HT-29 (cell line): Measurements from ENCODE around the gene GAA. TPM values are rescaled to one million over a fixed set of nuclear protein-coding genes. Genes with fewer than 3 reads are reported as not detected.

Experiments
- DNase-seq: peaks from one replicate; pipeline ENCODE4 v3.0.0-alpha.2; 2015; ENCODE audit warnings: low spot score
- total RNA-seq: library from RNA; depleted of rRNA; stranded (reverse); fragments of >200 nt; shearing (Covaris generic); gene quantifications from 2 replicates; pipeline ENCODE4 v1.2.3, GENCODE V29; 2014

The GAA gene
- total RNA-seq, 1 experiment from 2014 or later, result 6.4 TPM

DNA sequence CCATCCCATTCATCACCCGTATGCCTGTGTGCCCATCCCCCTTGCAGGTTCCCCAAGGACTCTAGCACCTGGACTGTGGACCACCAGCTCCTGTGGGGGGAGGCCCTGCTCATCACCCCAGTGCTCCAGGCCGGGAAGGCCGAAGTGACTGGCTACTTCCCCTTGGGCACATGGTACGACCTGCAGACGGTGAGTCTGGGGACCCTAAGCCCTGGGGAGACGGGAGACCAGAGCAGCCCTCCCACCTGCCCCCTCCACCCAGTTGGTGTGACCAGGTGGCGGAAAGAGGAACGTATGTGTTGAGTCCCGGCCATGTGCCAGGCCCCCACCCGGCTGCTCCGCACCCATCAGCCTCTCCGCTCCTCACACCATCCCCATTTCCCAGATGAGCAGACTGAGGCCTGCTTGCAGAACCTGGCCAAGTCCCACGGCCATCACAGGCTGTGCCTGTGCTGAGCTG, 15.6 kb downstream of the GAA start:
- DNase-seq, result no peak

DNA sequence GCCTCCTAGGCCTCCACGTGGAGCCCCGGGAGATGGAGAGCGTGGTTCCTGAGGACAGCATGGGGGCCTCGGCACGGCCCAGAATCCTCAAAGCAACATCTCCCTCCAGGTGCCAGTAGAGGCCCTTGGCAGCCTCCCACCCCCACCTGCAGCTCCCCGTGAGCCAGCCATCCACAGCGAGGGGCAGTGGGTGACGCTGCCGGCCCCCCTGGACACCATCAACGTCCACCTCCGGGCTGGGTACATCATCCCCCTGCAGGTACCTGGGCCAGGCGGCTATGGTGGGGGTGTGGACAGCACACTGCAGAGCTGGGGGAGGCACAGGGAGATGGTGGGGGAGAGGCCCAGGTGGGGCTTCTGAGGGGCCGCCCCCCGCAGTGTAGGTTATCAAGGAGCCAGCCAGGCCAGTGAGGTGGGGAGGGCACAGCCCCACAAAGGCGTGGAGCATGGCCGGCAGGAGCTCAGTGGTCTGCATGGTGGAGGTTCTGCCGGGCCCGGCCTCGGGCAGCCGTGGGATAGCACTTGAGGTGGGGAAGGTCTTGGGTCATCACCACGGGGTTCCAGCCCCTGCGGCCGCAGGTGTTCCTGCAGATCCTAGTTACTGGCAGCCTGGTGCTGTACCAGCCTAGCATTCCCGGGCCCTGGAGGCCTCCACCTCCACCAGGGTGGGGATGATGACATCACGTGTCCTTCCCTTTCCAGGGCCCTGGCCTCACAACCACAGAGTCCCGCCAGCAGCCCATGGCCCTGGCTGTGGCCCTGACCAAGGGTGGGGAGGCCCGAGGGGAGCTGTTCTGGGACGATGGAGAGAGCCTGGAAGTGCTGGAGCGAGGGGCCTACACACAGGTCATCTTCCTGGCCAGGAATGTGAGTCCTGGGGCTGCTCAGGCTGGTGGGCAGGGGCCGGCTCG, 16.4 kb downstream of the GAA start:
- DNase-seq, result no peak

DNA sequence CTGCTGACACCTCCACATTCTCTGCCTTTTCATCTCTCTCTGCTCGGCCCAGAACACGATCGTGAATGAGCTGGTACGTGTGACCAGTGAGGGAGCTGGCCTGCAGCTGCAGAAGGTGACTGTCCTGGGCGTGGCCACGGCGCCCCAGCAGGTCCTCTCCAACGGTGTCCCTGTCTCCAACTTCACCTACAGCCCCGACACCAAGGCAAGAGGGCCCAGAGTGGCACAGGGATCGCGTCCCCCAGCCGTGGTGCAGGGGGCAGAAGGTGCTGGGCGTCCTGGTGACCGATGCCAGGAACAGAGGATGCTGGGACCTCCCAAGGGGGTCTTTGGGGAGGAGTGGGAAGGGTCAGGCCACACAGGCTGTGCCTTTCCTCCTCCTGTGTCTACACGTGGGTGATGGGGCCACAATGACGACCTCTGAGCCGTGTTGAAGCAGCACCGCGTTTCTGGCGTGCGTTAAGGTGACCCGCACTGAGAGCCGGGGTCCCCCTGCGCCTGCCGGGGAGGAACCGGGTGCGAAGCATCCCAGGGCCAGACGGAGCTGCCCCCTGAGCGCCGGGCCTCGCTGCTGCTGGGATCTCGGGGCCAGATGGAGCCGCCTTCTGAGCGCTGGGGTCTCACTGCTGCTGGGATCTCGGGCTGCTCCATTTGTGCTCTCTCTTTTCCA, 17.4 kb downstream of the GAA start:
- DNase-seq, result no peak

DNA sequence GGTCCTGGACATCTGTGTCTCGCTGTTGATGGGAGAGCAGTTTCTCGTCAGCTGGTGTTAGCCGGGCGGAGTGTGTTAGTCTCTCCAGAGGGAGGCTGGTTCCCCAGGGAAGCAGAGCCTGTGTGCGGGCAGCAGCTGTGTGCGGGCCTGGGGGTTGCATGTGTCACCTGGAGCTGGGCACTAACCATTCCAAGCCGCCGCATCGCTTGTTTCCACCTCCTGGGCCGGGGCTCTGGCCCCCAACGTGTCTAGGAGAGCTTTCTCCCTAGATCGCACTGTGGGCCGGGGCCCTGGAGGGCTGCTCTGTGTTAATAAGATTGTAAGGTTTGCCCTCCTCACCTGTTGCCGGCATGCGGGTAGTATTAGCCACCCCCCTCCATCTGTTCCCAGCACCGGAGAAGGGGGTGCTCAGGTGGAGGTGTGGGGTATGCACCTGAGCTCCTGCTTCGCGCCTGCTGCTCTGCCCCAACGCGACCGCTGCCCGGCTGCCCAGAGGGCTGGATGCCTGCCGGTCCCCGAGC, 17.9 kb downstream of the GAA start:
- no peak for DNase-seq

DNA sequence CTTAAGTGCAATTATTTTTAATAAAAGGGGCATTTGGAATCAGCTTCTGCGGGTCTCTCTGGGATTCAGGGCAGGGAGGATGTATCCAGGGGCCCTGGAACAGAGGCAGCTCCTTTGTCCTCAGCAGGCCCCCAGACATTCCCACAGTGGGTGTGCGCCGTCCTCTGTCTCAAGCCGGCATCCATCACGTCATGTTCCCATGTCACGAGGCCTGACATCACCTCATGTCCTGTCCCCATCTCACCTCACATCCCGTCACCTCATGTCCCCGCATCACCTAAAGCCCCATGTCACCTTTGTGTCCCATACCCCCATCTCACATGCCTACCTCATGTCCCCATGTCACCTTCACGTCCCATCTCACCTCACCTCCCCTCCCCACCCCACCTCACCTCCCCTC, 18.5 kb downstream of the GAA start:
- no peak for DNase-seq

DNA sequence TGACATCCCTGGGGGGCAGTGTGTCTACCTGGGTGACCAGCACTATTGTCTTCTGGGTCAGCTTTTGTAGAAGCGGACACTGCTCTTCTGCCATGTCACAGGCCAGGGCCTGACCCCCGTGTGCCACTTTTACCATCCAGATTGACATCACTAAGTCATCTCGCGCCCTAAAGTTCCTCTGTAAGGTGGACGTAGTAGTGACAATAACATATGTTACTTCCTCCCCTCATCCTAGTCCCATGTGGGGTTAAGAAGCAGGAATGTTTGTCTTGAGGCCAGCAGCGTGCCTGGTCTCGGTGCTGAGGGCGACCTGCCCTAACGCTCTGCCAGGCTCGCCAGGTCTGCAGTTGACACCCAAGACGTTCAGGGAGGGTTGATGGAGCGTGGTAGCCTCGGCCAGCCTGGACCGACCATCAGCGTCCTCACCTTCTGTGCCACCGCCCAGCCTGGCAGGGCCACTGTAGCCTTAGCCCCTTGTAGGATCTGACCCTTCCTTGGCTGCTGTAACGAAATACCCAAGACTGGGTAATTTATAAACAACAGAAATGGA, 20.7 kb downstream of the GAA start:
- no peak for DNase-seq

DNA sequence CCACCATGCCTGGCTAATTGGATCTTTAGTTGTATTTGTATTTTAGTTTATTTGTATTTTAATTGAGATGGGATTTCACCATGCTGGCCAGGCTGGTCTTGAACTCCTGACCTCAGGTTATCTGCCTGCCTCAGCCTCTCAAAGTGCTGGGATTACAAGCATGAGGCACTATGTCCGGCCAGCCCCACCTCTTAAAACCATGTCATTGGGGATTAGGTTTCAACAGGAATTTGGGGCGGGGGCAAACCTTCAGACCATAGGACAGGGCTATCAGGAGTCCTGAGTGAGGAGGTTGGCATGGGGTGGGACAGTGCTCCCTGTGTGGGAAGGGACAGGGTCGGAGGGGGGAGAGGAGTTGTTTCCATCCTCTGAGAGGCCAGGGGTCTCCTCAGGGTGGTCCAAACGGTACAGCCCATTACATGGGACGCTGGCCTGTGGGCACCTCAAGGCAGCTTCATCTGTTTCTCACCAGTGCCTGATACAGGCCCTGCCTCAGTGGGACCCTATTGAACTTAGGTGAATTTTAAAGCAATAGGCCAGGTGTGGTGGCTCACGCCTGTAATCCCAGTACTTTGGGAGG, 21.6 kb downstream of the GAA start:
- DNase-seq, result no peak

DNA sequence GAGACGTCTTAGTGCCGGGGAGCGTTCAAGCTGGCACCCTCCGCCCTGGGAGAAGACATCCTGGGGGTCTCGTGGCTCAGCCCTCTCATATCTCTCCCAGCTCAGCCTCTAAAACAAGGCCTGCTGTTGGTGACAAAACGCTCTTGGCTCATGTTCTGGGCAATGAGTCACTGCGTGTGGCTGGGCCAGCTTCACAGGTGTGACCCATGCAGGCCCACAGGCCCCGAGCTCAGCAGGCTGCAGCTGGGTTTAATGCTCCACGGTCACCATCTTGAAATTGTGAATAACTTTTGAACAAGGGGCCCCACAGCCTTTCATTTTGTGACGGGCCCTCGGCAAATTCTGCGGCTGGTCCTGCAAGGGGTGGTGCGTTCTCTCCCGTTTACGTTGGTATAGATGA, 22.4 kb downstream of the GAA start:
- no peak for DNase-seq

DNA sequence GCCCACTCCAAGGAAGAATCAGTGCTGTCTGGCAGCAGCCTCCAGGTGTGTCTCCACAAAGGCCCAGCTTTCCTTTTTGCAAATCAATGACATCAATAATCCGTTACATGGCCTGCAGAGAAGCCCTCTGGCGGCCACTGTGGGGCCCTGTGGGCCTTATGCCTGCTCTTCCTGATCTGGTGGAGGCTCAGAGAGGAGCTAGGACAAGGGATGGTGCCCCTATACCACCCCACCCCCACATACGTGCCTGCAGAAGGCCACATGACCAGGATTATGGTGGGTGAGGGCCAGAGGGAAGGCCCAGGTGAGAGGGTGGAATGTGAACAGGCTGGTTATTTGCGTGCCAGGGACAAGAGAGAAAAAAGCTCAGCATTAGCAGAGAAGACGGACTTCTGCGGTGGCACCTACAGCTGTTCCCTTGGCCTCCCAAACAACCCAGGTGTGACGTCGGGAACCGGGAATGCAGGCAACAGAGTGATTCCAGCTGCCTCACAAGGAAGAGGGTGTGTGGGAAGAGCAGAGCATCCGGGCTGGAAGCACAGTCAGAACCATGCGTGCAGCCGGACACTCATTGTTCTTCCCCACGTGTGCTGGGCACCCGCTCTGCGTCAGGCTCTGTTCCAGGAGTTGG, 23.1 kb downstream of the GAA start:
- peak; percentile 64 for DNase-seq

DNA sequence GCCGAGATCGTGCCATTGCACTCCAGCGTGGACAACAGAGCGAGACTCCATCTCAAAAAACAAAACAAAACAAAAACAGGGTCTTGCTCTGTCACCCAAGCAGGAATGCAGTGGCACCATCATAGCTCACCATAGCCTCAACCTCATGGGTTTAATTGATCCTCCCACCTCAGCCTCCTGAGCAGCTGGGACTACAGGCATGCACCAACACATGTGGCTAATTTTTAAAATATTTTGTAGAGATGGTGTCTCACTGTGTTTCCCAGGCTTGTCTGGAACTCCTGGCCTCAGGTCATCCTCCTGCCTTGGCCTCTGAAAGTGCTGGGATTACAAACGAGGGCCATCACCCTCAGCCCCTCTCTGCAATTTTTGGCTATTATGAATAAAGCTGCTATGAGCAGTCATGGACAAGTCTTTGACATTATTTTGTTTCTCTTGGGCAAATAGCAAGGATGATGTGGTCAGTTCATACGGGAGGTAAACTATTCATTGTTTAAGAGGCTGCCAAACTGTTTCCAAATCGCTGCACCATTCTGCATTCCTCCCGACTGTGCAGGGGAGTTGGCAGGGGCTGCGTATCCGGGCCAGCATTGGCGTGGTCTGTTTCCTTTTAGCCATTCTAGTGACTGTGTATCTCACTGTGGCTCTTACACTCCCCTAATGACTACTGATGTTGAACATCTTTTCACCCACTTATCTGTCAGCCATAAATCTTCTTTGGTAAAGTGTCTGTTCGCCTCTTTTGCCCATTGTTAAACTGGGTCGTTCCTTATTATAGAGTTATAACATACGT, 24.5 kb downstream of the GAA start:
- DNase-seq, result no peak

DNA sequence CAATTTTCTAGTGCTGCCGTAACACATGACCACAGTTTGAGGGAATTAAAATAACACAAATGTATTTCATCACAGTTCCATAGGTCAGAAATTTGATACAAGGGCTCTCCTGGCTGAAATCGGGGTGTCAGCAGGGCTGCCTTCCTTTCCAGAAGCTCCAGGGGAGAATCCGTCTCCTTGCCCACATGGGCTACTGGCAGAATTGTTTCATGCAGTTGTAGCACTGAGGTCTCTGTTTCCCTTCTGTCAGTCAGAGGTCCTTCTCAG, 25.0 kb downstream of the GAA start:
- no peak for DNase-seq

DNA sequence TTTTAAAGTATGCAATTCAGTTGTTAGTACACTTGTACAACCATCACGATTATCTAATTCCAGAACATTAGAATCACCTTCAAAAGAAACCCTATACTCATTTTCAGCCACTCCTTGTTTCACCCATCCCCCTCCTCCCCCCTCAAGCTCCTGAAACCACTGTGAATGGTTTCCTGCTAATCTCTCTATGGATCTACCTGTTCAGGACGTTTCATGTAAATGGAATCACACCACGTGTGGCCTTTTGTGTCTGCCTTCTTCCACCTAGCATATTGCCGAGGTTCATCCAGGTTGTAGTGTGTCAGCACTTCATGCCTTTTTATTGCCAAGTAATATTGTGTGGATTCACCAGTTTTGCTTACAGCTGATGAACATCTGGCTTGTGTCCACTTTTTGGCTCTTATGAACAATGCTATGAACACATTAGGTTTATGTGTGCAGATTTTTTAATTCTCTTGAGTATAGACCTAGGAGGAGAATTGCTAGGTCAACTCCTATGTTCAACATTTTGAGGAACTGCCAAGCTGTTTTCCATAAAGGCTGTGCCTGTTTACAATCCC, 27.7 kb downstream of the GAA start:
- DNase-seq, result no peak

DNA sequence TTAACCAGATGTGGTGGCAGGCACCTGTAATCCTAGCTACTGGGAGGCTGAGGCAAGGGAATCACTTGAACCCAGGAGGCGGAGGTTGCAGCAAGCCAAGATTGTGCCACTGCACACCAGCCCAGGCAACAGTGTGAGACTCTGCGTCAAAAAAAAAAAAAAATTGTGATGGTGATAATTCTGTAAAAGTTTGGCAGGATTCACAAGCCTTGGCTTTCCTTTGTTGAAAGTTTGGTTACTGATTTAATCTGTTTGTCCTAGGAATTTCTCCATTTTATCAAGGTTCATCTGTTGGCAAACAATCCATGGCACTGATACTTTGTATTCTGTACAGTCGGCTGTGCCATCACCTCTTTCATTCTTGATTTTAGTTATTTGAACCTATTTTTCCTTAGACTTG, 29.6 kb downstream of the GAA start:
- DNase-seq, result no peak

DNA sequence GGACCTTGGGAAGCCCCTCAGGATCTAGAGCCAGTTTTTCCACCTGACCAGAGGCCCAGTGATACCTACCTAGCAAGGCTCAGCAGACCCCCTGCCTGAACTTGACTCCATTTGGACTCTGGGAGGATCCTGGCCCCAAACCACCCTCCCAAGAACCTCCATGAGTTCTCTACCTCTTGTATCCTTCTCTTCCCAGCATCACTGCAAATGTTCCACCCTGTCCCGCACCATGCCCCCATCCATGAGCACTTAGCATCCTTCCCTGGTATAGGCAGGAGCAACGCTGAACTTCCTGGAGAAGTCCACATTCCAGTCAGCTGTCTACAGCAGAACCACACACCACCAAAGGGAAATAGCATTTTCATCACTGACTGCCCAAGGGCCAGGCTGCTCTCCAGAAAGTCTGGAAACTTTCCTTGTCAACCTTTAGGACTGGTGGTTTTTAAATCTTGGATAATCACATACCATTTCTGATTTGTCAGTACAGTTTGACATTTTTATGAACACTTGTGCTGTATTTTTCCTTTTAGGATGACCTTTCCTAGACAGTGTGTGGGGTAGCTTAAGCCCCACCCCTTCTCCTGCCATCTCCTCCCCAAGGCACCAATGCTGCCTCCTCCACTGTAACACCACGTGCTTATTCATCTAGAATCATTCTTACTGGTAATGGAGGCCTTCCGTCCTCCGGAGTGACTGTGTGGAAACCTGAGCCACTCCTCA, 31.7 kb downstream of the GAA start:
- no peak for DNase-seq

DNA sequence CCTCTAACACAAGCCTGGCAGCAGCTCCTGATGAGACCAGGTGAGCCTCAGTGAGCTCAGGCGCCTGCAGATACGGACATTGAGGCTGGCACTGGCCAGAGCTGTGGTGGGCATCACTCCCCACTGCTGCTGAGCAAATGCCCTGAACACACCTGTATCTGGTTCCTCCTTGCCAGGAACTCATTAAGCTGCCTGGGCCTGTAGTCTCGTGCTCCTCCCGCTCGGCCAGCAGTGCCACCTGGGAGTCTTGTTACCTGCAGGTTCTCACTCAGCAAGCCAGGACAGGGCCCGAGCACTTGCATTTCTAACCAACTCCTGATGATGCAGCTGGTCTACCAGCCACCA, 32.2 kb downstream of the GAA start:
- DNase-seq, result no peak

DNA sequence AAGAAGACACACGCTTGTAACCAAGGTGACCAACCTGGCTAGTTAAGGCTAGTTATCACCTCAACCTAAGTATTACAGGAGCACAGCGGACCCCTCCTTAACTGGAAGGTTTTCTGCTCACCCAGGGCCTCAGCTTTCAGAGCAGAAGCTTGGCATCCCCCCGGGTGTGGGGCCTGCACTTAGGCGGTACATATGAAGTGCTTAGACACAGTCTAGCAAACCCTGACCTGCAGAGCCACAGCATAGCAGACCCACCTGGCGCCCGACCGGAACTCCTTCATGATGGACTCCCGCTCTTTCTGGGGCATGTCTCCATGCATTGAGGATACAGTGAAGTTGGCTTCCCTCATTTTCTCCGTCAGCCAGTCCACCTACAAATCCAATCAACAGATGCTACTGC, 35.8 kb downstream of the GAA start:
- no peak for DNase-seq

DNA sequence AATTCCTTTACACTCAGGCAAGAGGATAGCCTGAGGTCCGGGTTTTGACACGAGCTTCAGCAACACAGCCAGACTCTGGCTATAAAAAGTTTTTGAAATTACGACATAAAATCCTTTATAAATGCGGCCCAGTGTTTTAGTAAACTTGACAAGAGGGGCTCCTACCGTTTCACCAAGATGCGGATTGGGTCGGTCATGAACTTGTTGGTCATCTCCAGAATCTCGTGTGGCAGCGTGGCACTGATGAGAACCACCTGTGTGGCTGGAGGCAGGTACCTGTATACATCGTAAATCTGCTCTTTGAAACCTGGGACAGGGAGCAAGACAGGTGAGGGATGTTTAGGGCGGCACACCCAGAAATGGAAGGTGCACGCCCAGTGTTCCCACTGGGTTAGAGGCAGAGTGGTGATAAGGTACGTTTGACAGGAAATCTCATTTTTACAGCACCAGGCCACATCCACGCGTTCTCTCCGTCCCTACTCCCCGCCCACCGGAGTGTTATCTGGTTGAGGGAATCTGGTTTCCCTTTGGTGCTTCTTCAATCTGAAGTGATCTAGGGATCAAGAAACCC, 37.6 kb downstream of the GAA start:
- DNase-seq, result no peak

DNA sequence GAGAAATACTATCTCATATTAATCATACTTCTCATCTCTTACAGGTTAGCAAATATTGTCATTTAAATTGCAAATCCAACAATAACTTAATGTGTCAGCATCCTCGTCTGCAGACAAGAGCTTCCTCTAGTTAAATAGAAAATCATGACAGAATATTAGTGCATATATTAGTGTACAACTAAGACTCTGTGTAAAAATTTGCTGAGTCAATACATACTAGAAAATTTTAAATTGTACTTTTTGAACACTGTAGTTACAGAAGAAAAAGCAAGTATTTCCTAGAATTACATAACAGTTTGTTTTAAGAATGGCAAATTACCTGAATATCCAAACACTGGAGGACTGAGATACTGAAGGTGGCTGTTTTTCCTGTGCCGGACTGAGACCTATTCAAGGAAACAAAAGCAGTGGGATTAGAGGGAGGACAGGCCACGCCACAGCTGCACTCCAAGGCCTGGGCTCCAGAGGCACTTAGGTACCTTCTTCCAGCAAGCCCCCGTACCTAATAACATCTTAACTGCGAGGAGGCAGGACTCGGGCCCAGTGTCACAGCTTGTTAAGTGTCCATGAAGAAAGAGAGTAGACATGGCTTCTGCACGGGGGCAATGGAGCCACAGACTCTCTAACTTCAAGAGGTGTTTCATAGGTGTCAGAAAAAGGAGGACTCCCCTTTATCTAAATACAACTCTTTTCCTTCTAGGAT, 40.2 kb downstream of the GAA start:
- DNase-seq, result no peak

DNA sequence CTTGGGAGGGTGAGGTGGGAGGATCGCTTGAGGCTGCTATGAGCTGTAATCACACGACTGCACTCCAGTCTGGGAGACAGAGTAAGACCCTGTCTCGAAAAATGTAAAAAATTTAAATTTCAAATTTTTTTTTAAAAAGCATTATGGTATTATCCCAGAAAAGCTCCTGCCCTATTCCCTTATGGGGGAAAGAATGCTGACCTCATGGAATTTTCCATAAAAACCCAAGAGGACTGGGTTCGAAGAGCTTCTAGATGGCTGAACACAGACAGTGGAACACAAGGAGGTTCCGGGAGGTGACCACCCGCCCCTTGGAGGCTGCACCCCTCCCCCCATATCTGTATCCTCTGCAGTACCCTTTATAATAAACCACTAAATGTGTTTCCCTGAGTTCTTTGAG, 41.5 kb downstream of the GAA start:
- DNase-seq, result no peak
